NCI-H2196 treated with DMSO at 0.1 percent for 48 hours (cell line): Measurements from ENCODE around the gene NDRG2.

Source experiments
- DNase-seq: peaks from one replicate; lab custom pipeline; 2025; ENCODE audit not compliant: unreplicated experiment; lab: John Stamatoyannopoulos, UW

Gene NDRG2

DNA sequence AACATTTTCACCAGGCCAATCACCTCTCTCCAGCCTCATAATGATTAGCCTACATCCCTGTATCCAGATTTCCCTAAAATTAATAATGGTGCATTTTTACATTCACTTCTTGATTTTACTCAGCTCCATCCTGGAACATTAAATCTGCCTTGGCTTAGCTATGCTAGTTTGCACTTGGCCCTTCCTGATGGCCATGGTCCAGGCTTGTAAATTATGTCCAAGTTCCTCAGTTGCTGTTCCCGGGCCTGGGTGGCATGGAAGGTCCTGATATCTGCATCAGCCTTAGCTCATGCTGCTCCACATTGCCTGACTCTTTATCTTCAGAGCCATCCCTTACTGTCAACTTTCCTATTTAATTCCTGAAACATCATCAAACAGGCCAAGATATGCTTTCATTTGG is 46.2 kb downstream of the NDRG2 start:
- no peak for DNase-seq

DNA sequence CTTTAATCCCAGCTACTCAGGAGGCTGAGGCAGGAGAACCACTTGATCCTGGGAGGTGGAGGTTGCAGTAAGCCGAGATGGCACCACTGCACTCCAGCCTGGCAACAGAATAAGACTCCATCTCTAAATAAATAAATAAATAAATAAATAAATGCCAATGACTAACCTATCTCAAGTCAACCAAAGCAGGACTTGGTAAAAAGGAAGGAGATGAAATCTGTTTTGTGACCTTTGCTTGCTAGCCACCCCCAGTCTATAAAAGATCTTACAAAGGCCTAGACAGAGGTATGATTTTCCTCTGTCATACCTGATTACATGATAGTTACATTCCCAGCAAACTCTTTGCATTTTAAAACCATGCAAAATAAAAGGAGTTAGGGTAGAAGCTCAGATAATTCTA is 48.6 kb downstream of the NDRG2 start:
- no peak for DNase-seq

DNA sequence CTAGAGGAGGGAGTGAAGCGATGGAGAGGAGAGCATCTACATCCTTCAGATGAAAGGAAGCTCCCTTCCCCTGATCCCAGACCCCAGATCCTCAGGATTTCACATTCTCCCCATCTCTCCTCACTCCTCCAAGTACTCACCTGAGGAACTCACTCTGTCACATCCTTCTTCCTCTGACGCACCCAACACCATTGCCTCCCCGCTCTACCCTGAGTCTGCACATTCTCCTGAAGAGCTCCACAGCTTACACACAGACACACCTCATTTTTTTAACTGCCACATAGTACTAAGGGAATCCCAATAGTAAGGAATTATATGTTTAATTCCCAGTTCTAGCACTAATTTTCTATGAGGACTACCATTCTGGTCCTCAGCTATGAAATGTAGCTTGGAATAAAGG is 51.4 kb downstream of the NDRG2 start:
- DNase-seq, result no peak

DNA sequence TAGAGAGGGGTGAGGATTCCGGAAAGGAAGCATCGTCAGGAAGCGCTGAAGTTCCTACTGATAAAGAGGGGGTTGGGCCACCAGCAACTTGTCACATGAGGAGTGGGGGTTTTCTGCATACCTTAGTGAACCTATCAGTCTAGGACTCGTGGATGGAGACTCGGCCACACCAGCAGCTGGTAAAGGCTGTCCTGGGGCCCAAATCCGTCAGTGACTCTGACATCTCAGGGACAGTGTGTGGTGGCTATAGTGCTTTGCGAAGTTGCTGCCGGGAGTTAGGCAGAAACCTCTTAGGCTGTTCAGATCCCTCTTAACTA is 53.2 kb downstream of the NDRG2 start:
- DNase-seq, result no peak

DNA sequence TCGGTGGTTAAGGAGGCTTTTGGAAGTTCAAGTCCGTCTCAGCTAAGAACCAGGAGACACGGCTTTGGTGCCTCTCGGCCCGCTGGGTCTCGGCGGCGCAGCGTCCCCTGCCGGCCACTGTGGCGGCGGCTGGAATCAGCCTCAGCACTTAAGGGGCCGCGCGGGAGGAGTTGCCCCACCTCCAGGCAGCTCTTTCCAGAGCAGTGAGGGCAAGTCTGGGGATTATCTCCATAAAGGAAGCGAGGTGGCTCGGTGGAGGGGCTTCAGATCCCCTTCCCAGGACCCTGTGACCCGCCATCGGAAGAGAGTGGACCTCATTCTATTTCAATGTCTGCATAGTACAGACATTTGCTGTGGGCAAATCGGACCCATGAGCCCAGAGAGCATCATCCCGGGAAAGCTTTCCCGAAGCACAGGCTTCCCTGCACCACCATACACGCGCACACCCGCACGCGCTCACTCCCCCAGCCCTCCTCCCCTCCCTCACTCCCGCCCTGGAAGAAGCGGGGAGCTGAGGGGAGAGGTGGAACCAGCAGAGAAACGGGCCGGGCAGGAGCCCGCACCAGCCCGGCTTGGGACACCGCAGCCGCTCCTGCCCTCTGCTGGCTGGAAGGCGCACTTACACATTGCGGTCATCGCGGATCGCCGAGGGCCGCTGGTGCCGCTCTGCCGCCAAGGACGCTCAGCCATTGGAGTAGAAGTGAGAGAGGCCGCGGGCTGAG is 53.7 kb downstream of the NDRG2 start:
- DNase-seq, result peak; percentile 80

DNA sequence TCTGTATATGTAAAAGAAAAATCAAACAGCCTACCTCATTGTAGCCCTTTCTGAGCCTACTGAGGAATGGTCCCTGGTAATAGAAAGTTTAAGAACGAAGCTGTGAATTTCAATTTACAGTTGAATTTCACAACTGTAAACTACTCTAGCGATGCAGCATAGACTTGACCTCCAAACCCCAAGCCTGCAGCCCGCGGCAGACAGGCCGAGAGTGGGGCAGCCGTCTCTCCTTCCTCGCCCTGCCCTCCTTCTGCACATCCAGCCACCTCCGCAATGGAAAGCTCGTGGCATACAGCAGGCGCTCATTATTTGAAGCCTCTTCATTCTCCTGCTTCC is 54.2 kb downstream of the NDRG2 start:
- DNase-seq, result no peak

DNA sequence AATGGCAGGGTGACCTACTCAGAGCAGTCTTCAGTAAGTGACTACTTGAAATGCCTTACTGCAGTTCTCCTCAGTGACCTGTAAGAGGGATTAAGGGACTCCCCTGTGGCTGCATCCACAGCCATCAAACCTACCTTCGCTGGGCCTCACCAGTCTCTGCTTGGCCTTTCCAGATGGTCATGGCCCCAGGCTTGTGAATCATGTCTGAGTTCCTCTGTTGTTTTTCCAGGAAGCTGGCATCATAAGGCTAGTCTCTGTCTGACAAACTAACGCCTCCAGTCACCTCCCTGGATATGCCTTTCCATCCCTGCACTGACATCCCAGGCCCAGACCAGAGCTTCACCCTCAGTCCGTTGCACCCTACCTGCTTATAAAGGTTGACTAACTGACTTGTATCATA is 55.5 kb downstream of the NDRG2 start:
- no peak for DNase-seq
